Right lobe of liver (tissue), 4 donors: ENCODE data around the gene TEX50.

Source experiments
- POLR2A ChIP-seq: fragments of 450-650 bp; IDR thresholded peaks from one replicate; pipeline ENCODE4 v1.6.1; 2017; ENCODE audit warnings: antibody characterized with exemption, mild to moderate bottlenecking
- TF ChIP-seq, protein P1 (sequence below), 4 donors: fragments of 200-600 bp in 3 of 4; fragments of 450-650 bp in 1 of 4; IDR thresholded peaks; one replicate each; pipeline versions ENCODE4 v1.5.1 to v1.8.0; 2016 to 2022; ENCODE audit warnings: antibody characterized with exemption in 4 of 4, mild to moderate bottlenecking in 2 of 4
- donor health status: DM: no; HTN: no; CAD: no.
- donor health status: DM: no; HTN: no; CAD: no.
- donor health status: DM: no; HTN: yes; CAD: no.

DNA sequence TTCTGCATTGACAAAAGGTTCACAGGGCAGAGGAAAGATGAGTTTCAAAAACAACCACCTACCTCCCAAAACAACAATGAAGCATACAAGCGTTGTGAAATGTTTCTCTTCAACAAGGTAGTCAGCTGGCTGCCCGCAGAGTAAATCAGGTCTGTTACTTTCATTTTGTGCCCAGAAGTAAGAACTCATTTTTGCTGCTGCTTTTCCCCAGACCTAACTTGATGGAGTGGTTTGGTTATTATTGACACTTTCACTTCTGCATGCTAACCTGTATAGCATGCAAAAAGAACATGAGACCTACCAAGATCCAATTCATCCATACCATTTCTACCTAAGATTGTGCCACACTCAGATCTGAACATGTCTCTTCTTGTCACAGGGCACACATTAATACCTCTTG lies 33.5 kb upstream of the TEX50 start:
- TF ChIP-seq, protein P1, sequence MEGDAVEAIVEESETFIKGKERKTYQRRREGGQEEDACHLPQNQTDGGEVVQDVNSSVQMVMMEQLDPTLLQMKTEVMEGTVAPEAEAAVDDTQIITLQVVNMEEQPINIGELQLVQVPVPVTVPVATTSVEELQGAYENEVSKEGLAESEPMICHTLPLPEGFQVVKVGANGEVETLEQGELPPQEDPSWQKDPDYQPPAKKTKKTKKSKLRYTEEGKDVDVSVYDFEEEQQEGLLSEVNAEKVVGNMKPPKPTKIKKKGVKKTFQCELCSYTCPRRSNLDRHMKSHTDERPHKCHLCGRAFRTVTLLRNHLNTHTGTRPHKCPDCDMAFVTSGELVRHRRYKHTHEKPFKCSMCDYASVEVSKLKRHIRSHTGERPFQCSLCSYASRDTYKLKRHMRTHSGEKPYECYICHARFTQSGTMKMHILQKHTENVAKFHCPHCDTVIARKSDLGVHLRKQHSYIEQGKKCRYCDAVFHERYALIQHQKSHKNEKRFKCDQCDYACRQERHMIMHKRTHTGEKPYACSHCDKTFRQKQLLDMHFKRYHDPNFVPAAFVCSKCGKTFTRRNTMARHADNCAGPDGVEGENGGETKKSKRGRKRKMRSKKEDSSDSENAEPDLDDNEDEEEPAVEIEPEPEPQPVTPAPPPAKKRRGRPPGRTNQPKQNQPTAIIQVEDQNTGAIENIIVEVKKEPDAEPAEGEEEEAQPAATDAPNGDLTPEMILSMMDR (IDR thresholded peaks at IDR 0.05), result no peak
- no peak for TF ChIP-seq POLR2A
